B cell (primary cell): ENCODE data around the gene GPHN. TPM values are rescaled to one million over a fixed set of nuclear protein-coding genes. Genes with fewer than 3 reads are reported as not detected.

Source experiments
- ATAC-seq: fragments of 200-7000 bp; cut with Tn5 transposase; one replicate; pipeline ENCODE4 v1.10.0; 2021; ENCODE audit warnings: low read depth, mild to moderate bottlenecking, moderate number of reproducible peaks, moderate library complexity
- CTCF ChIA-PET: fragments of 350-600 bp; sonication (Branson Sonifier 250); formaldehyde crosslinking; loops from one replicate; lab custom pipeline; 2021; ENCODE audit warnings: antibody characterized with exemption, inconsistent platforms; lab: Charles Lee
- POLR2A ChIA-PET: fragments of 350-600 bp; sonication (Branson Sonifier 250); formaldehyde crosslinking; loops from one replicate; lab custom pipeline; 2021; ENCODE audit warnings: antibody characterized with exemption; lab: Charles Lee
- DNase-seq: peaks from one replicate; pipeline ENCODE4 v3.0.0; 2013
- H2AFZ ChIP-seq: 2 replicates; pipeline ENCODE4 v1.6.1; 2012; ENCODE audit warnings: mild to moderate bottlenecking, low read depth, low read length; ENCODE audit not compliant: insufficient read depth, poor library complexity, severe bottlenecking
- H3K27ac ChIP-seq, 2 donors: 1 replicate in 1 of 2; 2 replicates in 1 of 2; pipeline ENCODE4 v1.5.1; 2012 to 2013; ENCODE audit warnings: low read length in 2 of 2, mild to moderate bottlenecking in 2 of 2, moderate library complexity in 1 of 2
- H3K27me3 ChIP-seq, 4 experiments: fragments of 200-600 bp in 1 of 4; sonication (generic) in 1 of 4; replicated peaks in 1 of 4; 1 replicate in 2 of 4; 2 replicates in 2 of 4; pipeline versions ENCODE4 v1.6.1 to v1.7.0; 2013 to 2016; ENCODE audit warnings: low read length in 3 of 4, mild to moderate bottlenecking in 2 of 4, mixed read lengths in 1 of 4, moderate library complexity in 1 of 4; ENCODE audit not compliant: insufficient read depth in 4 of 4, control insufficient read depth in 3 of 4; ENCODE audit errors: control extremely low read depth in 1 of 4
- H3K36me3 ChIP-seq, 2 experiments: replicated peaks in 1 of 2; 1 replicate in 1 of 2; 2 replicates in 1 of 2; pipeline versions ENCODE4 v1.6.1 to v1.7.1; 2013; ENCODE audit warnings: low read length in 1 of 2; ENCODE audit not compliant: insufficient read depth in 2 of 2, control insufficient read depth in 1 of 2; ENCODE audit errors: control extremely low read depth in 1 of 2, extremely low read depth in 1 of 2
- H3K4me1 ChIP-seq, 2 donors: fragments of 200-600 bp in 1 of 2; sonication (generic) in 1 of 2; 1 replicate in 1 of 2; 2 replicates in 1 of 2; pipeline versions ENCODE4 v1.5.1 to v1.6.1; 2013 to 2017; ENCODE audit warnings: low read length in 2 of 2; ENCODE audit not compliant: control insufficient read depth in 2 of 2, insufficient read depth in 2 of 2
- H3K4me2 ChIP-seq: replicated peaks from 2 replicates; pipeline ENCODE3; 2012; ENCODE audit warnings: mild to moderate bottlenecking, low read depth, low read length; ENCODE audit not compliant: poor library complexity, severe bottlenecking
- H3K4me3 ChIP-seq, 5 experiments: fragments of 200-600 bp in 1 of 5; sonication (generic) in 1 of 5; 1 replicate in 3 of 5; 2 replicates in 2 of 5; pipeline versions ENCODE4 v1.5.1 to v1.7.0; 2011 to 2016; ENCODE audit warnings: low read length in 4 of 5, mild to moderate bottlenecking in 4 of 5, low read depth in 2 of 5, control low read depth in 1 of 5, moderate library complexity in 1 of 5; ENCODE audit not compliant: insufficient read depth in 1 of 5; ENCODE audit errors: control extremely low read depth in 1 of 5, extremely low read depth in 1 of 5
- H3K79me2 ChIP-seq: fragments of 200-600 bp; sonication (generic); one replicate; pipeline ENCODE4 v1.6.0; 2016; ENCODE audit warnings: low read length; ENCODE audit not compliant: control insufficient read depth, insufficient read depth
- H3K9ac ChIP-seq: fragments of 200-600 bp; sonication (generic); 2 replicates; pipeline ENCODE4 v1.6.1; 2017; ENCODE audit warnings: mild to moderate bottlenecking, low read length, moderate library complexity
- H3K9me3 ChIP-seq, 3 donors: one replicate each; pipeline versions ENCODE4 v1.6.1 to v1.7.1; 2013; ENCODE audit warnings: low read length in 2 of 3; ENCODE audit not compliant: control insufficient read depth in 2 of 3, insufficient read depth in 1 of 3; ENCODE audit errors: control extremely low read depth in 1 of 3
- H4K20me1 ChIP-seq: 2 replicates; pipeline ENCODE4 v1.6.0; 2012; ENCODE audit warnings: mild to moderate bottlenecking, low read length; ENCODE audit not compliant: insufficient read depth, control insufficient read depth, poor library complexity, severe bottlenecking
- H3K27ac Mint-ChIP-seq: one replicate; pipeline ENCODE4 v1.8.0; 2021; ENCODE audit warnings: mixed read lengths
- H3K27me3 Mint-ChIP-seq: one replicate; pipeline ENCODE4 v1.8.0; 2021; ENCODE audit warnings: mixed read lengths
- H3K4me1 Mint-ChIP-seq: one replicate; pipeline ENCODE4 v1.8.0; 2021; ENCODE audit warnings: mixed read lengths
- H3K4me3 Mint-ChIP-seq: one replicate; pipeline ENCODE4 v1.8.0; 2021; ENCODE audit warnings: mixed read lengths
- H3K9me3 Mint-ChIP-seq: one replicate; pipeline ENCODE4 v1.8.0; 2022; ENCODE audit warnings: mixed read lengths; ENCODE audit not compliant: insufficient read depth
- EZH2 ChIP-seq: IDR thresholded peaks from 2 replicates; pipeline ENCODE4 v1.6.1; 2012; ENCODE audit warnings: borderline replicate concordance, low read depth, mild to moderate bottlenecking, moderate library complexity, low read length; ENCODE audit not compliant: insufficient read depth, poor library complexity, severe bottlenecking
- WGBS: methylation state at CpG from one replicate; pipeline ENCODE4 v1.1.5; 2013; ENCODE audit warnings: missing lambda C conversion rate; ENCODE audit not compliant: insufficient coverage; 5-methylcytosine and 5-hydroxymethylcytosine counted together
- intact Hi-C: fragments of 100-400 bp; cut with micrococcal nuclease; formaldehyde crosslinking; loops from one replicate; pipeline ENCODE4 v1.10.0; 2022
- polyA plus RNA-seq: library from polyadenylated mRNA; depleted of rRNA; stranded (reverse); fragments of >200 nt; gene quantifications from 2 replicates; pipeline ENCODE4 v1.2.3, GENCODE V29; 2012
- total RNA-seq, 2 donors: library from RNA; stranded (reverse); fragments of 120-200 nt in 1 of 2; gene quantifications; 1 replicate in 1 of 2; 2 replicates in 1 of 2; pipeline versions ENCODE4 v1.2.3 to v1.2.4, GENCODE V29; 2013 to 2022
- TF ChIP-seq, protein P1 (sequence below): fragments of 200-600 bp; IDR thresholded peaks from one replicate; pipeline ENCODE4 v1.8.0; 2022; ENCODE audit warnings: antibody characterized with exemption, mild to moderate bottlenecking

GPHN gene
- total and polyA plus RNA-seq, 2 donors (not counting 1 experiment from before 2014, with no cell fraction given) = 3.4 to 18.0 TPM

DNA sequence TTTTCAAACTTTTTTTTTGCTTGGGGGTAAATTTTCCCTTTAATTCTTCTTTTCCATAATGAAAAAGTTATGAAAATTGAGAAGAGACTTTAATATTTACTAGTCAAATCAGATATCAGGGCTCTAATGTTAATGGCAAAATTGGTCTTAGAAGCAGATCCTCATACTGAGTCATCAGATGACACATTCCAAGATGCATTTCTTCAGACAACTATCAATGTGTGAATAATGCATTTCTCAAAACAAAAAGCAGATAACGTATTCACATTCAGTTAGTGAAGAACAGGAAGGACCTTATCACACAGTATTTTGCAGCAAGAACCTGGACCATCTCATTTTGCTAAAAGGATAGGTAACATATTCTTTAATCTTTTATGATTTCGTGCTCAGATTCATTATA, 130.7 kb downstream of the GPHN start:
- intact Hi-C loops = no loop called here
- ATAC-seq (no peak), DNase-seq (no peak)
- no peaks in the 10 kb centered on the region for H3K27me3 Mint-ChIP-seq
- POLR2A ChIA-PET = no interaction called here
- no peaks in the 10 kb centered on the region for H3K4me1 Mint-ChIP-seq
- TF ChIP-seq, protein P1, sequence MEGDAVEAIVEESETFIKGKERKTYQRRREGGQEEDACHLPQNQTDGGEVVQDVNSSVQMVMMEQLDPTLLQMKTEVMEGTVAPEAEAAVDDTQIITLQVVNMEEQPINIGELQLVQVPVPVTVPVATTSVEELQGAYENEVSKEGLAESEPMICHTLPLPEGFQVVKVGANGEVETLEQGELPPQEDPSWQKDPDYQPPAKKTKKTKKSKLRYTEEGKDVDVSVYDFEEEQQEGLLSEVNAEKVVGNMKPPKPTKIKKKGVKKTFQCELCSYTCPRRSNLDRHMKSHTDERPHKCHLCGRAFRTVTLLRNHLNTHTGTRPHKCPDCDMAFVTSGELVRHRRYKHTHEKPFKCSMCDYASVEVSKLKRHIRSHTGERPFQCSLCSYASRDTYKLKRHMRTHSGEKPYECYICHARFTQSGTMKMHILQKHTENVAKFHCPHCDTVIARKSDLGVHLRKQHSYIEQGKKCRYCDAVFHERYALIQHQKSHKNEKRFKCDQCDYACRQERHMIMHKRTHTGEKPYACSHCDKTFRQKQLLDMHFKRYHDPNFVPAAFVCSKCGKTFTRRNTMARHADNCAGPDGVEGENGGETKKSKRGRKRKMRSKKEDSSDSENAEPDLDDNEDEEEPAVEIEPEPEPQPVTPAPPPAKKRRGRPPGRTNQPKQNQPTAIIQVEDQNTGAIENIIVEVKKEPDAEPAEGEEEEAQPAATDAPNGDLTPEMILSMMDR = no peak
- TF ChIP-seq EZH2 = no peak
- no peaks in the 10 kb centered on the region for H3K27me3 ChIP-seq
- H3K9me3 ChIP-seq = peaks cover 0 to 3% (median 0%) of the 10 kb centered on the region in 3 donors
- no peak overlapping the region for H3K4me2 ChIP-seq
- H3K4me3 Mint-ChIP-seq = no peak overlapping the region
- CTCF ChIA-PET = no interaction called here
- no peaks in the 10 kb centered on the region for H3K4me1 ChIP-seq
- no peak overlapping the region for H3K27ac Mint-ChIP-seq
- no peaks in the 10 kb centered on the region for H4K20me1 ChIP-seq
- H3K27ac ChIP-seq = no peak overlapping the region
- no peak overlapping the region for H3K4me3 ChIP-seq
- no peak overlapping the region for H2AFZ ChIP-seq
- peaks cover 5% of the 10 kb centered on the region for H3K79me2 ChIP-seq
- WGBS = no CpG with 5 or more reads among the region's 2 CpGs
- H3K9me3 Mint-ChIP-seq = no peaks in the 10 kb centered on the region
- H3K36me3 ChIP-seq = no peaks in the 10 kb centered on the region
- H3K9ac ChIP-seq = no peak overlapping the region

DNA sequence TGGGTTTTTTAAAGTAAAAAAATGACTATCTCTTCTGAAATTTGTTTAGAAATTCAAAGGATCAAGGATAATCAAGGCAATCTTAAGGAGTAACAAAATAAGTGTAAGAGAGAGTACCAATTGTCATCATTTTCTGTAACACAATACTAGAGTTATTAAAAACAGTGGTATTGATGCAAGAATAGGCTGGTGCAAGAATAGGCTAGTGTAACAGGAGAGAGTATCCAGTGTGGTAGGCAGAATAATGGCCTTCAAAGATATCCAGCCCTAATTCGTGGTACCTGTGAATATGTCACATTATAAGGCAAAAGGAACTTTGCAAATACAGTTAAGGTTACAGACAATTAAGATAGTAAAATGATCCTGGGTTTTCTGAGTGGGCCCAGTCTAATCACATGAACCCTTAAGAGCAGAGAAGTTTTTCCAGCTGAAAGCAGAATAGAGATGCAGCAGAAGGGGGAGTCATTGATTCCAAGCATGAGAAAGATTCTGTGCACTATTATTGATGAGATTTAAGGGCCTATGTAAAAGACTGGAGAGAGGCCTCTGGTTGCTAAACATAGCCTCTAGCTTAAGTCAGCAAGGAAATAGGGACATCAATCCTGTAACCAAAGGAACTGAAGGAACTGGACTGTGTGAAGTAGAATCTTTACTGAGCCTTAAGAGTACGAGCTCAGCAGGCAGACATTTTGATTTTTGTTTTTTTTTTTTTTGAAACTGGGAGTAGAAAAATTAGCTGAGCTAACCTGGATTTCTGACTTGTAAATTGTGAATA, 134.1 kb downstream of the GPHN start:
- Histone ChIP-seq H3K27me3 (no peaks in the 10 kb centered on the region), H3K36me3 (no peaks in the 10 kb centered on the region), H3K27ac (no peak overlapping the region), H3K4me2 (no peak overlapping the region), H3K4me1 (no peaks in the 10 kb centered on the region), H3K79me2 (no peaks in the 10 kb centered on the region), H3K4me3 (no peak overlapping the region), H3K9ac (no peak overlapping the region), H4K20me1 (no peaks in the 10 kb centered on the region), H3K9me3 (no peaks in the 10 kb centered on the region), H2AFZ (no peak overlapping the region)
- Mint-ChIP-seq H3K4me3 (no peak overlapping the region), H3K27me3 (no peaks in the 10 kb centered on the region), H3K4me1 (no peaks in the 10 kb centered on the region), H3K9me3 (no peaks in the 10 kb centered on the region), H3K27ac (no peak overlapping the region)
- DNase-seq = no peak
- CTCF ChIA-PET = interaction anchor here (2.6 kb wide), 1 partner anchor 18 kb away, joined by 5 read pairs; no protein-coding TSS in a partner anchor
- TF ChIP-seq EZH2 = no peak
- TF ChIP-seq, protein P1 = no peak
- POLR2A ChIA-PET = interaction anchor here (0.7 kb wide), 1 partner anchor 16 kb away, joined by 3 read pairs; no protein-coding TSS in a partner anchor
- intact Hi-C loops = no loop called here
- ATAC-seq = no peak
- 60% methylated on average over 1 of the region's 2 CpGs for WGBS
